H9 (cell line): Measurements from ENCODE around the gene MARCKS. TPM values are rescaled to one million over a fixed set of nuclear protein-coding genes. Genes with fewer than 3 reads are reported as not detected.

ENCODE experiments used
- DNase-seq: peaks from one replicate; pipeline ENCODE4 v3.0.0-alpha.2; 2017
- H2AFZ ChIP-seq: one replicate; pipeline ENCODE4 v1.6.1; 2013; ENCODE audit warnings: mild to moderate bottlenecking, low read length, control low read depth, moderate library complexity
- H2AK5ac ChIP-seq: 2 replicates; pipeline ENCODE4 v1.6.1; 2013; ENCODE audit warnings: low read length, control low read depth, mixed read lengths; ENCODE audit not compliant: insufficient read length
- H2BK120ac ChIP-seq: one replicate; pipeline ENCODE4 v1.6.1; 2013; ENCODE audit warnings: low read depth, mild to moderate bottlenecking, low read length, control low read depth, inconsistent platforms; ENCODE audit not compliant: poor library complexity, severe bottlenecking
- H2BK12ac ChIP-seq: 2 replicates; pipeline ENCODE4 v1.6.1; 2013; ENCODE audit warnings: low read length, control low read depth, mixed read lengths, low read depth; ENCODE audit not compliant: insufficient read length
- H2BK15ac ChIP-seq: 2 replicates; pipeline ENCODE4 v1.6.1; 2013; ENCODE audit warnings: low read depth, low read length, control low read depth
- H2BK20ac ChIP-seq: one replicate; pipeline ENCODE4 v1.6.1; 2013; ENCODE audit warnings: low read depth, mild to moderate bottlenecking, low read length, control low read depth, inconsistent platforms; ENCODE audit not compliant: poor library complexity, severe bottlenecking
- H2BK5ac ChIP-seq: 2 replicates; pipeline ENCODE4 v1.6.1; 2013; ENCODE audit warnings: low read length, control low read depth, mixed read lengths; ENCODE audit not compliant: insufficient read length
- H3K14ac ChIP-seq: 2 replicates; pipeline ENCODE4 v1.6.1; 2013; ENCODE audit warnings: low read length, control low read depth; ENCODE audit not compliant: insufficient read depth
- H3K18ac ChIP-seq: 2 replicates; pipeline ENCODE4 v1.6.1; 2013; ENCODE audit warnings: low read depth, mild to moderate bottlenecking, mixed read lengths, low read length, control low read depth; ENCODE audit not compliant: insufficient read length
- H3K23ac ChIP-seq: 2 replicates; pipeline ENCODE4 v1.6.1; 2013; ENCODE audit warnings: low read length, control low read depth, mixed read lengths, low read depth; ENCODE audit not compliant: insufficient read length
- H3K23me2 ChIP-seq: 2 replicates; pipeline ENCODE4 v1.6.1; 2013; ENCODE audit warnings: low read depth, mild to moderate bottlenecking, mixed read lengths, low read length, control low read depth; ENCODE audit not compliant: insufficient read length, poor library complexity, severe bottlenecking
- H3K27ac ChIP-seq: 2 replicates; pipeline ENCODE4 v1.5.1; 2013; ENCODE audit warnings: low read length, control low read depth, mixed read lengths, low read depth; ENCODE audit not compliant: insufficient read length
- H3K27me3 ChIP-seq: 2 replicates; pipeline ENCODE4 v1.6.1; 2013; ENCODE audit warnings: low read length, control low read depth, inconsistent platforms; ENCODE audit not compliant: insufficient read depth
- H3K4ac ChIP-seq: 2 replicates; pipeline ENCODE4 v1.6.1; 2013; ENCODE audit warnings: low read depth, mild to moderate bottlenecking, control low read depth, inconsistent platforms, low read length, moderate library complexity
- H3K4me1 ChIP-seq: 2 replicates; pipeline ENCODE4 v1.6.1; 2013; ENCODE audit warnings: low read length, control low read depth, inconsistent platforms; ENCODE audit not compliant: insufficient read depth
- H3K4me2 ChIP-seq: 2 replicates; pipeline ENCODE4 v1.6.1; 2013; ENCODE audit warnings: low read length, control low read depth, mixed read lengths; ENCODE audit not compliant: insufficient read length, insufficient read depth
- H3K56ac ChIP-seq: 2 replicates; pipeline ENCODE4 v1.6.1; 2013; ENCODE audit warnings: low read depth, mild to moderate bottlenecking, mixed read lengths, low read length, control low read depth; ENCODE audit not compliant: insufficient read length
- H3K79me1 ChIP-seq: 2 replicates; pipeline ENCODE4 v1.6.1; 2013; ENCODE audit warnings: low read depth, mild to moderate bottlenecking, moderate library complexity, low read length, control low read depth, inconsistent platforms; ENCODE audit not compliant: insufficient read depth, poor library complexity, severe bottlenecking
- H3K79me2 ChIP-seq: 2 replicates; pipeline ENCODE4 v1.6.1; 2013; ENCODE audit warnings: low read length, control low read depth, inconsistent platforms; ENCODE audit not compliant: insufficient read depth
- H3K9ac ChIP-seq: 2 replicates; pipeline ENCODE4 v1.6.1; 2013; ENCODE audit warnings: low read length, control low read depth, mixed read lengths; ENCODE audit not compliant: insufficient read length; ENCODE audit errors: extremely low read depth
- H3K9me3 ChIP-seq: one replicate; pipeline ENCODE4 v1.6.1; 2013; ENCODE audit warnings: low read depth, low read length, inconsistent platforms; ENCODE audit not compliant: control insufficient read depth
- H3T11ph ChIP-seq: one replicate; pipeline ENCODE4 v1.6.1; 2013; ENCODE audit warnings: mild to moderate bottlenecking, low read length, control low read depth, inconsistent platforms
- H4K20me1 ChIP-seq: one replicate; pipeline ENCODE4 v1.6.1; 2013; ENCODE audit not compliant: control insufficient read depth, insufficient read length, insufficient read depth
- H4K5ac ChIP-seq: 2 replicates; pipeline ENCODE4 v1.6.1; 2013; ENCODE audit warnings: low read depth, mild to moderate bottlenecking, mixed read lengths, low read length, control low read depth; ENCODE audit not compliant: insufficient read length
- H4K8ac ChIP-seq: replicated peaks from 2 replicates; pipeline ENCODE4 v1.6.1; 2013; ENCODE audit warnings: low read length, control low read depth, mixed read lengths, low read depth; ENCODE audit not compliant: insufficient read length
- H4K91ac ChIP-seq: 2 replicates; pipeline ENCODE4 v1.6.1; 2013; ENCODE audit warnings: low read depth, mild to moderate bottlenecking, moderate library complexity, mixed read lengths, low read length, control low read depth; ENCODE audit not compliant: insufficient read length
- H3K27ac Mint-ChIP-seq, 3 experiments: 2 replicates in 2 of 3; 3 replicates in 1 of 3; pipeline ENCODE4 v1.8.0; 2020 to 2021; ENCODE audit warnings: mixed read lengths in 3 of 3, mild to moderate bottlenecking in 1 of 3, moderate library complexity in 1 of 3
- H3K27me3 Mint-ChIP-seq: 2 replicates; pipeline ENCODE4 v1.8.0; 2021; ENCODE audit warnings: low read depth, mild to moderate bottlenecking, moderate library complexity, mixed read lengths
- H3K36me3 Mint-ChIP-seq, 3 experiments: 2 replicates in 2 of 3; 3 replicates in 1 of 3; pipeline ENCODE4 v1.8.0; 2020 to 2021; ENCODE audit warnings: low read depth in 3 of 3, mixed read lengths in 3 of 3; ENCODE audit not compliant: insufficient read depth in 1 of 3
- H3K4me1 Mint-ChIP-seq, 2 experiments: 2 replicates each; pipeline ENCODE4 v1.8.0; 2020; ENCODE audit warnings: mixed read lengths in 2 of 2
- H3K4me3 Mint-ChIP-seq, 2 experiments: 2 replicates in 1 of 2; 3 replicates in 1 of 2; pipeline ENCODE4 v1.8.0; 2020 to 2021; ENCODE audit warnings: mild to moderate bottlenecking in 2 of 2, mixed read lengths in 2 of 2, moderate library complexity in 1 of 2
- H3K9me3 Mint-ChIP-seq, 2 experiments: 2 replicates in 1 of 2; 3 replicates in 1 of 2; pipeline ENCODE4 v1.8.0; 2020; ENCODE audit warnings: mild to moderate bottlenecking in 2 of 2, mixed read lengths in 2 of 2, moderate library complexity in 1 of 2
- CTCF ChIP-seq: fragments of 200-600 bp; sonication (generic); conservative IDR thresholded peaks from 3 replicates; pipeline ENCODE4 v1.8.0; 2021; ENCODE audit warnings: antibody characterized with exemption, mild to moderate bottlenecking
- WGBS: extraction: QIAGEN DNeasy Blood & Tissue Kit; methylation state at CpG from one replicate; pipeline ENCODE4 v1.1.7; 2013; ENCODE audit warnings: missing lambda C conversion rate, low lambda C conversion rate, mixed read lengths; ENCODE audit not compliant: insufficient read length; ENCODE audit errors: extremely low coverage; 5-methylcytosine and 5-hydroxymethylcytosine counted together
- total RNA-seq: library from RNA; stranded (reverse); gene quantifications from 2 replicates; pipeline ENCODE4 v1.2.1, GENCODE V29; 2021

Gene MARCKS
- total RNA-seq, 1 experiment from 2014 or later, result 164 TPM

GRCh38 chr6:113870917-113871316 is 13.8 kb downstream of the MARCKS start:
- Histone ChIP-seq H4K8ac (no peak overlapping the region), H2AFZ (no peak overlapping the region), H4K5ac (no peak overlapping the region), H2BK15ac (no peak overlapping the region), H3T11ph (no peak overlapping the region), H3K14ac (no peak overlapping the region), H2BK5ac (no peak overlapping the region), H4K20me1 (no peaks in the 10 kb centered on the region), H4K91ac (no peak overlapping the region), H3K56ac (no peak overlapping the region), H3K23ac (no peak overlapping the region), H3K4ac (no peak overlapping the region), H3K4me1 (no peaks in the 10 kb centered on the region), H3K9ac (no peak overlapping the region), H2AK5ac (no peak overlapping the region), H2BK120ac (no peak overlapping the region), H3K23me2 (no peaks in the 10 kb centered on the region), H3K18ac (no peak overlapping the region), H3K79me1 (no peaks in the 10 kb centered on the region), H3K27ac (no peak overlapping the region), H3K4me2 (no peak overlapping the region), H3K9me3 (no peaks in the 10 kb centered on the region), H2BK12ac (no peak overlapping the region), H3K27me3 (no peaks in the 10 kb centered on the region), H3K79me2 (no peaks in the 10 kb centered on the region), H2BK20ac (no peak overlapping the region)
- Mint-ChIP-seq H3K27ac (no peak overlapping the region), H3K9me3 (no peaks in the 10 kb centered on the region), H3K36me3 (no peaks in the 10 kb centered on the region), H3K4me3 (no peak overlapping the region), H3K4me1 (peaks cover 3 to 8% of the 10 kb centered on the region in 2 experiments; a peak in 2 of 4 replicates), H3K27me3 (no peaks in the 10 kb centered on the region)
- no peak for TF ChIP-seq CTCF
- DNase-seq, result no peak
- no CpG with 5 or more reads among the region's 2 CpGs for WGBS
